ENCODE measurements around the gene BRI3BP.

The BRI3BP gene

GRCh38 chr12:125079648-125080645, 86.5 kb downstream of the BRI3BP start:
- no peak overlapping the region for H3K27ac ChIP-seq (ENCODE audit: low read length)

More at GRCh38 chr12:125079648-125080645, 86.5 kb downstream of the BRI3BP start:
- Histone ChIP-seq H3K4me1 (ENCODE audit: control insufficient read depth, insufficient read depth, low read length) (no peaks in the 10 kb centered on the region), H3K4me3 (ENCODE audit: low read length) (no peak overlapping the region), H3K27me3 (ENCODE audit: control insufficient read depth, insufficient read depth, low read length) (no peaks in the 10 kb centered on the region), H3K9me3 (ENCODE audit: control insufficient read depth, insufficient read depth, low read length) (no peaks in the 10 kb centered on the region), H3K36me3 (ENCODE audit: control insufficient read depth, insufficient read depth, low read length) (peaks cover 18% of the 10 kb centered on the region; the same call in 1 of the 2 replicates)
- WGBS (ENCODE audit: insufficient coverage, insufficient read length): 100% methylated on average over 1 of the region's 15 CpGs
- DNase-seq (ENCODE audit: low read depth, low spot score): no peak
